GM13977 (cell line): ENCODE results near the gene PTPRG.
"Not testable (repeated sequence)": the region's sequence is repeated elsewhere in the genome, so short reads cannot be mapped to it uniquely, and the experiment has no call there.

ENCODE experiments used
- DNase-seq: peaks from one replicate; pipeline ENCODE4 v3.0.0; 2012; ENCODE audit warnings: low spot score
- CTCF ChIP-seq: IDR thresholded peaks from 2 replicates; pipeline ENCODE4 v1.5.1; 2012; ENCODE audit warnings: mild to moderate bottlenecking, control low read depth; ENCODE audit not compliant: insufficient read depth; ENCODE audit errors: extremely low read depth, missing control alignments
- in situ Hi-C: fragments of 300-500 bp; cut with MboI; formaldehyde crosslinking; loops from one replicate; pipeline ENCODE4 v1.12.0; 2022; ENCODE audit warnings: low sequenced_read_pairs, low pct_unique_long_range_greater_than_20kb, mixed read lengths, inconsistent platforms; ENCODE audit not compliant: unreplicated experiment

Gene PTPRG

GRCh38 chr3:62025913-62026312 lies 464.5 kb downstream of the PTPRG start:
- no peak for TF ChIP-seq CTCF
- in situ Hi-C loops = no loop called here
- no peak for DNase-seq

GRCh38 chr3:62027241-62027640 lies 465.9 kb downstream of the PTPRG start:
- no peak for DNase-seq
- TF ChIP-seq CTCF = no peak
- in situ Hi-C loops = no loop called here

GRCh38 chr3:62027796-62028195 lies 466.4 kb downstream of the PTPRG start:
- TF ChIP-seq CTCF = no peak
- DNase-seq = no peak
- in situ Hi-C loops = no loop called here

- no peak for DNase-seq
- in situ Hi-C loops = no loop called here
- no peak for TF ChIP-seq CTCF
These were observed 466.9 kb downstream of the PTPRG start for GRCh38 chr3:62028236-62028635.

- DNase-seq = no peak
- in situ Hi-C loops = no loop called here
- TF ChIP-seq CTCF = no peak
These were observed 471.4 kb downstream of the PTPRG start for GRCh38 chr3:62032738-62033137.

- DNase-seq = no peak
- in situ Hi-C loops = no loop called here
- TF ChIP-seq CTCF = no peak
These were observed 474.2 kb downstream of the PTPRG start for GRCh38 chr3:62035402-62036057.

- TF ChIP-seq CTCF = no peak
- in situ Hi-C loops = no loop called here
- DNase-seq = no peak
These were observed 475.4 kb downstream of the PTPRG start for GRCh38 chr3:62036726-62037125.

- DNase-seq, in situ Hi-C loops: not testable (repeated sequence)
These were observed 477.4 kb downstream of the PTPRG start for GRCh38 chr3:62038798-62039197.
